ENCODE results near the gene PLEKHH1.

PLEKHH1 gene

DNA sequence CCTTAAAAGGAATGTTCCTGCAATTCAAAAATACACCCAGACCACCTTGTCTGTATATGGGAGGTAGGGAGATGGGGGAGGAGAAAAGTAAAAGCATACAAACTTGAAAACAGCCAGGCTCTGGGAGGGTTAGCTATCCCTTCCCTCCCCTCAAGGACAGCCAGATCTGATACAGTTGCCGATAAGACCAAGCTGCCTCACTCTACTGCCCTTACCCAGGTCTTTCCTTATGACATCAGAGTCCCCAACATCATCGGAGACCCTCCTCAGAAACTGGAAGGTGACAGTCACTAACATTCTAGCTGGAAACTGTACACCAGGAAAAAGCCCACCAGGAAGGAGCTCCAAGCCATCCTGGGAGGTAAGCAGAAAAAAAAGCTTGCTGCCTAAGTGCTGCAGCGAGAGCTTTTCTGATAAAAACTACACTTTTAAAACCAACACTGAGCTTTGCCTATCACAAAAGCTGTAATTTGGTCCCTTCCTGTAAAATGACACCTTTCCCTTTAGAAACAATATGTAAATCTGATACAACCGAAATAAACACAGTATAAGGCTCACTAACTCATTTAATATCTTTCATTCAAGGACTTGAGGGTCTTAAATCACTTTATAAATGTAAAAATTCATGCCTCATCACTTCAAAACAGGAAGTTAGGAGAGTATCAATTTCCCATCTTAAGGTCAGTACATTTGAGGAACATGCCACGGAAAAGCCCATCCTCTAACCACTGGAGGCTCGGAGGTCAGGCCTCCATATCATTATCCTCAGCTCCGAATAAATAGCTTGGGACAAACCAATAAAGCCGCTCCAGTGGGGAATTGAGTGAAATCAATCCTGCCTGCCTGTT, 20.4 kb upstream of the PLEKHH1 start:
- no peak for DNase-seq

GRCh38 chr14:67513631-67514108, 19.4 kb upstream of the PLEKHH1 start:
- DNase-seq, result no peak

GRCh38 chr14:67514203-67514607, 18.9 kb upstream of the PLEKHH1 start:
- no peak for DNase-seq

GRCh38 chr14:67514650-67515385, 18.3 kb upstream of the PLEKHH1 start:
- DNase-seq, result peak; percentile 53

GRCh38 chr14:67515386-67516079, 17.6 kb upstream of the PLEKHH1 start:
- no peak for DNase-seq

DNA sequence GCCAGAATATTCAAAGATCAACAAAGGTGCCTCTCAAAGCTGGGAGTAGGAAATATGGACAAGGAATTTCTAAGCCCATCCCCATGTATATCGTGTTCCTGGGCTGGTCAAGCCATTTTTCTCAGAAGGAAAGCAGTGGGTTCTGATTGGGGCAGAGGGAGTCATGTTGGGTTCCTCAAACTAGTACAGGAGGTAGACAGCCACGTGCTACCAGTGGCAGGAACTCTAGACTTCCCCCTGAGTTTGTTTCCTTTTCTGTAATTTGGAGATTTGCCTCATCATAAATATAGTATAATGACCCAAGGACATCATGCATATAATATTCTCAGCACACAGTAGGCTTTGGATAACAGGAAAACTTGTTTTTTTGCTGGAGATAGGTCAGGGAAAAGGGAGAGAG, 16.4 kb upstream of the PLEKHH1 start:
- DNase-seq, result no peak

- DNase-seq, result no peak
Observed at GRCh38 chr14:67517083-67517482, 16.0 kb upstream of the PLEKHH1 start.

GRCh38 chr14:67519406-67519805, 13.7 kb upstream of the PLEKHH1 start:
- no peak for DNase-seq

DNA sequence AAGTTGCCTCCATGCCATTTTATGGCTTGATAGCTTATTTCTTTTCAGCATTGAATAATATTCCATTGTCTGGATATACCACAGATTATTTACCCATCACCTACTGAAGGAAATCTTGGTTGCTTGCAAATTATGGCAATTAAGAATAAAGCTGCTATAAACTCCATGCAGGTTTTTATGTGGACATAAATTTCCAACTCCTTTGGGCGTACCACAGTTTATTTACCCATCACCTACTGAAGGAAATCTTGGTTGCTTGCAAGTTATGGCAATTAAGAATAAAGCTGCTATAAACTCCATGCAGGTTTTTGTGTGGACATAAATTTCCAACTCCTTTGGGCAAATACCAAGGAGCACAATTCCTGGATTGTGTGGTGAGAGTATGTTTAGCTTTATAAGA, 12.6 kb upstream of the PLEKHH1 start:
- DNase-seq, result no peak

- no peak for DNase-seq
Observed at GRCh38 chr14:67522270-67522669, 10.8 kb upstream of the PLEKHH1 start.

- DNase-seq, result no peak
Observed at GRCh38 chr14:67523764-67524633, 9.1 kb upstream of the PLEKHH1 start.

- no peak for DNase-seq
Observed at GRCh38 chr14:67524634-67524963, 8.5 kb upstream of the PLEKHH1 start.

DNA sequence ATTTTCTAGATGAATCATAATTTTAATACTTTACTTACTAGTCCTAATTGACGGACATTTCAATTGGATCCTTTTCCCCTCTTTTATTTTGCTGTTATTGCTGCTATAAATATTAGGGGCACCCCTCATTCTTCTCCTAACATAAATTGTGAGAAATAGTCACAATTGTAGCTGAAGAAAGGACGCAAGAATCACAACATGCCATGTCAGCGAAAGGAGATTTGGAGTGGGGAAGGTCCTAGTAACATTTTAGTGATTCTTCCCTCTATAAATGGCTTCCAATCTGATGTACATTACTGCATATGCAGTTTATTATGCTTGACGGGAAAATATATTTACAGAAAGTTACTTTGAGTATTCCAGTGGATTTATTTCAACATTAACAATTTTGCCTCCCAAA, 7.7 kb upstream of the PLEKHH1 start:
- no peak for DNase-seq

DNA sequence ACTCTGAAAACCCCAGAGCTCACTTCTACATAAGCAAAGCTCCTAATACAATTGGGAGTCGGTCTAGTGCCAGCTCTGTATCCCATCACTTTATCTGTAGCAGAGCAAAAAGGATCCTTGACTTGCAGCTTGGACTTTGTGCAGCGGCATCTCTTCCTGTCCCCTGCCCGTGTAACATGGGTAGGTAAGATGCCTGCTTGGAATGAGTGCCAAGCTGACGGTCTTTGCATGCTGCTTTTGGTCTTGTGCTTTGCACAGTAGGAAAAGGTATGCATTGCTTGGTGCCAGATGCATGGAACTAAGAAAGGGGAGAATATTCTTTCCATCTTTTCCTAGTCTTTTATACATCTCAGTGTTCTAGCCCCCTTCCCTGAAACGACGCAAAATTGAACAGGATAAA, 6.9 kb upstream of the PLEKHH1 start:
- DNase-seq, result no peak

DNA sequence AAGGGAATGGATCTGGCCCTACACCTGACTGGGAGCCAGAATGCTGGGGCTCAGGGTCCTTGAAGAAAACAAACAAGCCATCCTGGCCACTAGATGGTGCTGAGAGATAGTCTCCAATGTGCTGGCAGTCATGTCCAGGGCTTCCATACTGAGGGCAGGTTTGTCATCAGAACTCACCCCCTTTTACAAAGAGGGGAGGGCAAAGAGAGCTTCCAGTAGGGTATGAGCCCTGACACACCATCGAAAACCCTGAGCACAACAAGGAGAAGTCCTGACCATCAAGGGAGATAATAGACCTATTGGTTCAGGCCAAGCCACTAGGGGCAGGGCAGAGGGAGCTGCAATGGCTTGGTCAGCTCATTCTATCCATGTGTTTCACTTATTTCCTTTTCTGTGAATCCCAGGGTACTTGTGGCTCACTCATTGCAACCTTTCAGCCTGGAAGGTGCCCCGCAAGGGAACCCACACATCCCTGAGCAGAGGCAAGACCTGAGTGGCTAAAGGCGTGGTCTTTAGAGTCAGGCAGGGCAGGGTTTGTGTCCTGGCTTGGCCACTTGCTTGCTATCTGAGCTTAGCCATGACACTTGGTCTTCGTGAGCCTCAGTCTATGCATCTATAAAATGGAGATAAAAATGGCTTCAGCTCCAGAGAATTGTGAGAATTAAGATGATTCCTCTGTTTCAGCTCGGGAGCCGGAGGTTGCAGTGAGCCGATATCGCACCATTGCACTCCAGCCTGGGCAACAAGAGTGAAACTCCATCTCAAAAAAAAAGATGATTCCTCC, 6.2 kb upstream of the PLEKHH1 start:
- peak; percentile 60 for DNase-seq

DNA sequence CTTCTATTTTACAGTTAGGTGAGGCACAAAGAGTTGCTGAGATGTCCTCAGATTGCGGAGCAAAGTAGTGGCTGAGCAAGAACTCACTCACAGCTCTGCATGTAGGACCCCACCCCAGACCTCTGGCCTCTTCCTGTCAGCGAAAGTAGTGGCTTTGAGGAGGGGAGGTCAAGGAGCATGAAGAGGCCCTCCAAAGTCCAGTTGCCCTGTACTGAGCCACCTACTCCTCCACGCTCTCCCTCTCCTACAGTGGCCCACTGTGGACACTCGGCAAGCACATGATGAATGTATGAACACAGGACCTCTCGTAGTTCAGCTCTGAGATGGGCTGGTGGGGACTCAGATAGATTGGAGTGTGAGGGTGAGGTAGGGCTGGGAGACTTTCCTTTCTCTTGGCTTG, 5.3 kb upstream of the PLEKHH1 start:
- no peak for DNase-seq

- DNase-seq, result no peak
Observed at GRCh38 chr14:67528276-67528675, 4.8 kb upstream of the PLEKHH1 start.

GRCh38 chr14:67529947-67530935, 2.8 kb upstream of the PLEKHH1 start:
- DNase-seq, result no peak

DNA sequence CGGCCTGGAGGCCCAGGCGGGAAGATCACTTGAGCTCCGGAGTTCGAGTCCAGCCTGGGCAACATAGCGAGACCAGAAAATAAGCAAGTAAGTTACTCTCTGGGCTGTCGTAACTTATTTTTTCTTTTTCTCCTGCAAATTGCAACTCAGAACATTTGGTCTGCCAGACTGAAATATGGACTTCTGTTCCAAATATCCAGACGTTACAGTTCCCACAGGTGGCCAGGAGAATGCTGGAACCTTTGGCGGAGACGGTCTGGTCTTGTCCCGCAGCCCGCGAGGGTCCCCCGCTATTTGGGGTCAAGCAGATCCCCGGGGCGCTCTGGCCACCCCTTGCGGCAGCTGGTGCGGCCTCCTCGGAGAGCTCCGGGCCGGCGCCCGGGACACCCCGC, 488 bp upstream of the PLEKHH1 start:
- DNase-seq, result no peak

GRCh38 chr14:67533754-67534085, 630 bp downstream of the PLEKHH1 start:
- DNase-seq, result no peak

DNA sequence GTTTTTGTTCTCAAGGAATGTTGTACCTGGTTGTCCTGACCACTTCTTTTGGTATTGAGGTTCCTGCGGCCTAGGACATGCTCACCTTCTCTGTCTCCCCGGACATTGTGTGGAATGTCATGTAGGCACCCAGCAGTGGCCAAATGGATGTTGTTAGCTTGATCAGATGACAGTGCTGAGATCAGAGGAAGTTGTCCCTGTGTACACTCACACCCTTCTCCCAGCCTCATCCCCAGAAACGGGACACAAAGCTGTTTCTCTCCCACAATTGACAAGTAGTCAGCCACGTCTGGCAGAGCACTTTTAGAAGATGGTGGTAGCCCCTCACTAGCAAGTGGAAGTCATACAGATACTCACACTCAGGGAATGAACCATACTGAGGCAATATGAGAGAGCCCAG, 3.0 kb downstream of the PLEKHH1 start:
- no peak for DNase-seq
